SJSA1 (cell line): ENCODE data around the gene NPHP4. TPM values are rescaled to one million over a fixed set of nuclear protein-coding genes. Genes with fewer than 3 reads are reported as not detected.

Experiments used
- DNase-seq, 2 experiments: peaks; one replicate each; pipeline ENCODE4 v3.0.0-alpha.2; 2015 to 2020; ENCODE audit warnings: low spot score in 2 of 2, low read depth in 1 of 2
- H3K27ac ChIP-seq: fragments of 250-450 bp; sonication (Bioruptor Pico); 2 replicates; pipeline ENCODE4 v1.5.1; 2020; ENCODE audit warnings: mild to moderate bottlenecking, moderate library complexity
- H3K27me3 ChIP-seq: fragments of 250-450 bp; sonication (Bioruptor Pico); replicated peaks from 2 replicates; pipeline ENCODE4 v1.5.1; 2020; ENCODE audit warnings: mild to moderate bottlenecking, moderate library complexity
- H3K36me3 ChIP-seq: fragments of 250-450 bp; sonication (Bioruptor Pico); 2 replicates; pipeline ENCODE4 v1.5.1; 2020; ENCODE audit warnings: mild to moderate bottlenecking
- H3K4me1 ChIP-seq: fragments of 250-450 bp; sonication (Bioruptor Pico); replicated peaks from 2 replicates; pipeline ENCODE4 v1.6.1; 2021; ENCODE audit warnings: mild to moderate bottlenecking
- H3K4me3 ChIP-seq: fragments of 250-450 bp; sonication (Bioruptor Pico); 2 replicates; pipeline ENCODE4 v1.5.1; 2020; ENCODE audit warnings: mild to moderate bottlenecking
- H3K9me3 ChIP-seq: fragments of 250-450 bp; sonication (Bioruptor Pico); replicated peaks from 2 replicates; pipeline ENCODE4 v1.5.1; 2020; ENCODE audit warnings: mild to moderate bottlenecking
- total RNA-seq: library from RNA; depleted of rRNA; stranded (reverse); fragments of >200 nt; shearing (Covaris generic); gene quantifications from 2 replicates; pipeline ENCODE4 v1.2.3, GENCODE V29; 2014

The NPHP4 gene
- total RNA-seq, 1 experiment from 2014 or later = 4.5 TPM

GRCh38 chr1:6014130-6014999, 22.1 kb upstream of the NPHP4 start:
- Histone ChIP-seq H3K27ac (no peak overlapping the region), H3K4me3 (no peak overlapping the region), H3K9me3 (no peaks in the 10 kb centered on the region), H3K36me3 (no peaks in the 10 kb centered on the region), H3K27me3 (no peaks in the 10 kb centered on the region), H3K4me1 (no peaks in the 10 kb centered on the region)
- no peak for DNase-seq

GRCh38 chr1:6013491-6013890, 21.3 kb upstream of the NPHP4 start:
- DNase-seq = no peak
- Histone ChIP-seq H3K36me3 (no peaks in the 10 kb centered on the region), H3K4me3 (no peak overlapping the region), H3K27me3 (no peaks in the 10 kb centered on the region), H3K9me3 (no peaks in the 10 kb centered on the region), H3K4me1 (no peaks in the 10 kb centered on the region), H3K27ac (no peak overlapping the region)

GRCh38 chr1:6012529-6013318, 20.5 kb upstream of the NPHP4 start:
- no peak for DNase-seq
- Histone ChIP-seq H3K27ac (no peak overlapping the region), H3K36me3 (no peaks in the 10 kb centered on the region), H3K4me1 (no peaks in the 10 kb centered on the region), H3K4me3 (no peak overlapping the region), H3K9me3 (no peaks in the 10 kb centered on the region), H3K27me3 (no peaks in the 10 kb centered on the region)

GRCh38 chr1:6011946-6012258, 19.7 kb upstream of the NPHP4 start:
- no peaks in the 10 kb centered on the region for H3K27me3 ChIP-seq
- no peaks in the 10 kb centered on the region for H3K36me3 ChIP-seq
- no peaks in the 10 kb centered on the region for H3K4me1 ChIP-seq
- H3K9me3 ChIP-seq = no peaks in the 10 kb centered on the region
- H3K4me3 ChIP-seq = no peak overlapping the region
- no peak overlapping the region for H3K27ac ChIP-seq
- no peak for DNase-seq

- H3K27me3 ChIP-seq = no peaks in the 10 kb centered on the region
- no peak for DNase-seq
- H3K27ac ChIP-seq = no peak overlapping the region
- H3K36me3 ChIP-seq = no peaks in the 10 kb centered on the region
- H3K4me3 ChIP-seq = no peak overlapping the region
- no peaks in the 10 kb centered on the region for H3K9me3 ChIP-seq
- no peaks in the 10 kb centered on the region for H3K4me1 ChIP-seq
These were observed 19.1 kb upstream of the NPHP4 start for GRCh38 chr1:6011161-6011945.

- Histone ChIP-seq H3K36me3 (no peaks in the 10 kb centered on the region), H3K9me3 (no peaks in the 10 kb centered on the region), H3K4me1 (no peaks in the 10 kb centered on the region), H3K27me3 (no peaks in the 10 kb centered on the region), H3K27ac (no peak overlapping the region), H3K4me3 (no peak overlapping the region)
- no peak for DNase-seq
These were observed 18.3 kb upstream of the NPHP4 start for GRCh38 chr1:6010554-6010953.

GRCh38 chr1:6009120-6010040, 17.2 kb upstream of the NPHP4 start:
- H3K36me3 ChIP-seq = no peaks in the 10 kb centered on the region
- H3K4me3 ChIP-seq = no peak overlapping the region
- DNase-seq = no peak
- H3K9me3 ChIP-seq = no peaks in the 10 kb centered on the region
- H3K27ac ChIP-seq = no peak overlapping the region
- H3K4me1 ChIP-seq = no peaks in the 10 kb centered on the region
- no peaks in the 10 kb centered on the region for H3K27me3 ChIP-seq

- Histone ChIP-seq H3K27ac (no peak overlapping the region), H3K4me1 (no peaks in the 10 kb centered on the region), H3K9me3 (no peaks in the 10 kb centered on the region), H3K36me3 (no peaks in the 10 kb centered on the region), H3K4me3 (no peak overlapping the region), H3K27me3 (no peaks in the 10 kb centered on the region)
- no peak for DNase-seq
These were observed 16.5 kb upstream of the NPHP4 start for GRCh38 chr1:6008696-6009095.

GRCh38 chr1:6008084-6008415, 15.8 kb upstream of the NPHP4 start:
- DNase-seq = no peak
- Histone ChIP-seq H3K9me3 (no peaks in the 10 kb centered on the region), H3K27ac (no peak overlapping the region), H3K4me1 (no peaks in the 10 kb centered on the region), H3K36me3 (no peaks in the 10 kb centered on the region), H3K4me3 (no peak overlapping the region), H3K27me3 (no peaks in the 10 kb centered on the region)

- Histone ChIP-seq H3K9me3 (no peaks in the 10 kb centered on the region), H3K27ac (no peak overlapping the region), H3K36me3 (no peaks in the 10 kb centered on the region), H3K4me1 (no peaks in the 10 kb centered on the region), H3K4me3 (no peak overlapping the region), H3K27me3 (no peaks in the 10 kb centered on the region)
- no peak for DNase-seq
These were observed 15.3 kb upstream of the NPHP4 start for GRCh38 chr1:6007318-6008083.

GRCh38 chr1:6006882-6007281, 14.7 kb upstream of the NPHP4 start:
- no peaks in the 10 kb centered on the region for H3K27me3 ChIP-seq
- no peak overlapping the region for H3K27ac ChIP-seq
- DNase-seq = no peak
- no peaks in the 10 kb centered on the region for H3K4me1 ChIP-seq
- H3K36me3 ChIP-seq = no peaks in the 10 kb centered on the region
- no peaks in the 10 kb centered on the region for H3K9me3 ChIP-seq
- H3K4me3 ChIP-seq = no peak overlapping the region

GRCh38 chr1:6005276-6005917, 13.2 kb upstream of the NPHP4 start:
- Histone ChIP-seq H3K27ac (no peak overlapping the region), H3K27me3 (no peaks in the 10 kb centered on the region), H3K4me1 (no peaks in the 10 kb centered on the region), H3K9me3 (no peaks in the 10 kb centered on the region), H3K36me3 (no peaks in the 10 kb centered on the region), H3K4me3 (no peak overlapping the region)
- DNase-seq = no peak
